Activated CD4-positive, alpha-beta T cell treated with anti-CD3 and anti-CD28 coated beads, Interleukin-2, amount 50 U/mL, for 24 hours (primary cell): ENCODE data around the gene BCL11A.
"Not testable (repeated sequence)": the region's sequence is repeated elsewhere in the genome, so short reads cannot be mapped to it uniquely, and the experiment has no call there.

ENCODE experiments used
- DNase-seq, 2 donors: peaks; one replicate each; pipeline ENCODE4 v3.0.0-alpha.2; 2020; ENCODE audit warnings: low read depth in 1 of 2, low spot score in 1 of 2

BCL11A gene

DNA sequence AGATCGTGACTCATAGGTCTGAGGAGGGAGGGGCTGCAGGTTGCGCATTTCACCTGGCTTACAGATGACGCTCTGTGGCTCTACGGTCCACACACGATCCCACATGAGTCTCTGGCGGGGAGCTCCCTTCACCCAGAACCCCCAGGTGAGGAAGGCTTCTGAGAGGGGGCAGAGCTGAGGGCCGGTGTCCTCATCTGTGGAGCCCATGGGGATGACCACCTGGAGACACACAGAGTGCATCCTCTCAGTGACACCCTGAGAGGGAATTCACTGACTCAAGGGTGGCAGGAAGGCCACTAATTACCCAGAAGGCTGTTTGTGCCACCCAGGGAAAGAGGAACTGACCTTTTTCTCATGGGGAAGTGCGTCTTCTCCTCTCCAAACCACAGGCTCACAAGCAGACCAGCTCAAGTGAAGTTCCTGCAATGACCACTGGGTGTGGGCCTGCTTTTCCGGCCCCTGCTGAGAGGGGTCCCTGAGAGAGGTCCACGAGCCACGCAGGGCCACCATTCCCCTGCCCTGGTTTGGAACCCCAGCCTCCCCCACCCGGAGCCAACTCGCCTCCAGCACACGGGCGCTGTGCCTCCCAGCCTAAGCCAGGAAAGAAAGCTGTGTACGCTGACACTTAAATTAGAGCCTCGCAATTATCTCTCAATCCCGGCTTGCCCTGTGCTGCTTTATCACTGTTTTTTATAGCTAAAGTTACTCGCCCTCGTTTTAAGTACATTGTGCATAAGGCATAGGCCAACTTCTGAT is 114.1 kb downstream of the BCL11A start:
- DNase-seq = no peak

DNA sequence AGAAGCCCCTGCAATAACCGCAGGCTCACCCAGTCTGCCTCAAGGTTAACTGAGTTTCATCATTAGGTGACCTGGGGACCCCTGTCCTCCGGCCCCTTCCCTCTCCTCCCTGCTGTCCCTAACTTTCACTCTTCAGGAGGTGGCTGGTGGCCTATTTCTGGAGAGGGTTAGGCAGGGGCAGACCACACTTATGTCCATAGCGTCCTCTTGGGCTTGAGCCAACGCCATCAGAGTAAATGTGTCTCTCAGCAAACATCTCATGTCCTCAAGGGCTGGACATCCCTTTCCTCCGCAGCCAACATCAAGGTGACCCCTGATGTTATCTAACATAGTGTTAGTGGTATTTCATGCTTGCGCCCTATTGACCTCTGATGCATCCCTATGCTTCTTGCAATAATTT is 114.8 kb downstream of the BCL11A start:
- DNase-seq = no peak

- DNase-seq = no peak
These were observed 115.3 kb downstream of the BCL11A start for GRCh38 chr2:60438131-60438530.

- no peak for DNase-seq
These were observed 116.3 kb downstream of the BCL11A start for GRCh38 chr2:60437080-60437696.

DNA sequence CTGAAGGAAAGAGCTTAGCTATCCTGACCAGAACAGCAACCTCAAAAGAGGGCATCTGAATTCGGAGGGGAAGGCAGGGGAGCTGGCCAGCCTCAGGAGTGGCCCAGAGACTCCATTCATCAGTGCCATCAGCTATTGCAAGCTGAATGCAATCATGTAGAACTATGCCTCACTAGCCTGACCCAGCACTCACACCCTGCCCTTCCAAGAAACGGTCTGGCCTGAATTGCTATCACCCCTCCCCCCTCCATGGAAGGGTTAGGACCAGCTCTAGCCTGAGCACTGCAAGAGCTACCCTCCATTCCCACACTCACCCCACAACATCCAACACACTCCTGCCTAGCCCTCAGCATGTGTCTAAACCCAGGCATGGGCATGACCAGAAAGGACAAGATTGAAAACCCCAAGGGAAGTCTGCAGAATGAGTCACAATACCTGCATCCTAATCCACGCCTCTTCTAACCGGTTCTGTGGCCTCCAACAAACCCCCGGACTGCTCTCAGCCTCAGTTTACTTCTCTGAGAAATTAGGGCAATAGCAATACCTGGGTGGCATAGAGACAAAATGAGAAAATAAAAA is 120.3 kb downstream of the BCL11A start:
- DNase-seq = no peak

- no peak for DNase-seq
These were observed 121.3 kb downstream of the BCL11A start for GRCh38 chr2:60432035-60432601.

- DNase-seq = no peak
These were observed 123.8 kb downstream of the BCL11A start for GRCh38 chr2:60429681-60430080.

- no peak for DNase-seq
These were observed 126.6 kb downstream of the BCL11A start for GRCh38 chr2:60426880-60427279.

DNA sequence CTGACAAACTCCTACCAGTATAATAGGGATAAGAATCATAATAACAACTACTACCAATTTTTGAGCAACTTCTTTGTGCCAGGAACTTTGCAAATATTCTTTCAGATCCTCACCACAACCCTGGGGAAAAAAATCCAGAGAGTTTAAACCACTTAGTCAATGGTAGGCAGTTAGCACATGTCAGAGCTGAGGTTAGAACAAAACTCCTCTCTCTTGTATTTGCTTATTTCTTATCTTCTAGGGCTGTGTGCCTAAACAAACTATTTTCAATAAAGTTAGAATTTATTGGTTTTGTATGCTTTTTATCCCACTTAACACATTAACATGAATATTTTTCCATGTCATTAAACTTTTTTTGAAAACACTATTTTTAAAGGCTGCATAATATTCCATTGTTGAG is 127.1 kb downstream of the BCL11A start:
- DNase-seq = no peak

DNA sequence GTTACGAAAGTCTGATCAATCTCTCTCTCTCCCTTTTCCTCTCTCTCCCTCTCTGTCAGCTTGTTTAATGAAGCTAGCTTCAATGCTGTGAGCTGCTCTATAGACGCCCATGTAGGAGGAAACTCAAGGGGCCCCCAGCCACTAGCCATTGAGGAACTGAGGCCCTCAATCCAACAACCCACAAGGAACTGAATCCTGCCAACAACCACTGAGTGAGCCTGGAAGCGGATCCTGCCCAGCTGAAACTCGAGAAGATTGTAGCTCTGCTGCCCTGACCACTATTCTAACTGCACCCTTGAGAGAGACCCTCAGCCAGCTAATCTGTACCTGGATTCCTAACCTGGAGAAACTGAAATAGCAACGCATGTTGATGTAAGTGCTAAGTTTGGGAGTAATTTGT is 129.2 kb downstream of the BCL11A start:
- no peak for DNase-seq

GRCh38 chr2:60423505-60423904 is 129.9 kb downstream of the BCL11A start:
- DNase-seq = no peak

- DNase-seq = no peak
These were observed 130.5 kb downstream of the BCL11A start for GRCh38 chr2:60422826-60423483.

- DNase-seq = not testable (repeated sequence)
These were observed 136.2 kb downstream of the BCL11A start for GRCh38 chr2:60417210-60417609.

DNA sequence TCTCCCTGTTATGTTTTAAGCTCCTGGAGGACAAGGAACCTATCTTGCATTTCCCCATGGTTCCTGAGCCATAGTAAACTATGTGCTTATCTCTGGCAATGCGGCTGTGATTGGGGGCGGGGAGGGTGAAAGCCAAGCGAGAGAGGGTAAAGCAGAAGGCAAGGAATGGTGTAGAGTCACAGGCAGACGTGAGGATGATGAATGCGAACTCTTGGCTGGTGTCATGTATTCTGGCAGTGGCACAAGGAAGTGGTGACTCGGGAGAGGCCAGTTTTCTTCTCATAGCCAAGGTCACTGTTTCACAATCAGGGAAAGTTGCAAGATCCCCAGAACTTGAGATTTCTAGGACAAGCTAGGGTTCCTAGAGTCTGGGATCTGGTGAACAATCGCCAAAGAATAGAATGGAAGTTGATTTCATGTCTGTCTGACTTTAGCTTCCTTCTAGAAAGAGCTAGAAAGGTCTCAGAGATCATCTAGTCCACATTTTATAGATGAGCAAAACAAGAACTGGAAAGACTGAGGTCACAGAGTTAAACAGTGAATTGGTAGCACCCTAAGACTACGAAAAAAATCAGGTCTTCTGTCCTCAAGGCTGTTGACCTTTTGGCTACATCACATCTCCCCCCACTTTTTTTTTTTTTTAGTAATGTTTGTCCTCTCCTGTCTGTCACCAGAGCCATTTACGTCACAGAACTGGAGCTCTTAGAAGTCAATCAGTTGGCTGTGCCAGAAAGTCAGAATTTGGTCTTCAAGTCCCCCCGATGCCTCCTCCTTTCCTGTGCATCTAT is 137.0 kb downstream of the BCL11A start:
- no peak for DNase-seq

DNA sequence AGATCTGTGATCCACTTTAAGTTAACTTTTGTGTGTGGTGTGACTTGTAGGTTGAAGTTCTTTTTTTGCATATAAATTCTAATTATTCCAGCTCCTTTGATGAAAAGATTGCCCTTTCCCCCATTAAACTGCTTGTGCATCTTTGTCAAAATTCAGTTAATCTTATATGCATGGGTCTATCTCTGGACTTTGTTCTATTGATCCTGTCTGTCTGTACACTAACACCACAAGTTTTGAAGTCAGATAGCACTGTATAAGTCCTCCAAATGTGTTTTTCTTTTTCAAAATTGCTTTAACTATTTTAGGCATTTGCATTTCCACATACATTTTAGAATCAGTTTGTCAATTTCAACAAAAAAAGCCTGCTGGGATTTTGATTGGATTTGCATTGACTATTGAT is 137.6 kb downstream of the BCL11A start:
- DNase-seq = no peak

- DNase-seq = no peak
These were observed 138.8 kb downstream of the BCL11A start for GRCh38 chr2:60414495-60415138.

DNA sequence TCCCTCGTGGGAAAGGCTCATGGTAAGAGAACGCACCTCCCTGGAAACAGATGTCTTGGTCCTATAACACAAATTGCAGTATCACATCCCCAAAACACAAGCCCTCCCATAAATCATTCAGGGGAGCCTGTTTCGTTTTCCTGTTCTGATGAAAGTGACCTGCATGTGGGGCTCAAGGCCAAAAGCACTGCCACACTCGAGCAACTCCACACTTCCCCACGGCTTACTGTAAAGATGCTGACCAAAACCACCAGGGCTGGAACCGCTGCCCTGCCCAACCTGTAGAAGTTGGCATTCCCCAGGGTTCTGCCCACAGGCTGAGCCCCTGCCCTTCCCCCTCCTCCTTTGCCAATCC is 139.7 kb downstream of the BCL11A start:
- no peak for DNase-seq

DNA sequence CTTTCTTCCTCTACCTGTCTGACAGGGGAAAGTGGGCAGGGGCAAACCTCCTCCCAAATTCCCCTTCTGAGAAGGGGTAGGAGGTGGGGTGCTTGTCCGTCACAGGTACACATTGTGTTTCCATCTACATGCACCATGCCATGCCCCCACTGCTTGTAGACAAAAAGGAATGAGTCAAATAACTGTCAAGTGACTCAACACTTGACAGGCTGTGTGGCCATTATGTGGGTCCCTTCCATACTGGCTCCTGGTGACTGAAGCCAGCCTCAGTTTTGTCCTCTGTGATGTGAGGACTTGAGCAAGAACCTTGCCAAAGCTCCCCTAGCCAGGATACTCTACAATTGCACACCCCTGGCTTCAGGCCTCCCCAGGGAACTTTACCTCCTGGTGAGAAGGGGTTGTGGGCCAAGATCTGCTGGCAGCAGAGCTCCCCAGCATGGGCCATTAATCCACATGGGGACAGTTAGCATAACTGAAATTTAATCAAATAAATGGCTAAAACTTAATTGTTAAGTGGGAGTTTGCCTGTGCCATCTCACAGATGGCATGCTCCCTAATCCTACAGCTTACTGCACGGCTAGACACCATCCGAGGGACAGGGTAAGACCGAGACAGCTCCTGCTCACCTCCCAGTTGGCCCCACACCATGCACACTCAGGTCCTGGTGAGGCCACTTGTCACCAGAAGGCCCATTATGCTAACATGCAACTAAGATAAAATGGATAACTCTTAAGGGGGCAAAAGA is 140.2 kb downstream of the BCL11A start:
- no peak for DNase-seq

GRCh38 chr2:60412620-60413019 is 140.8 kb downstream of the BCL11A start:
- DNase-seq = no peak

DNA sequence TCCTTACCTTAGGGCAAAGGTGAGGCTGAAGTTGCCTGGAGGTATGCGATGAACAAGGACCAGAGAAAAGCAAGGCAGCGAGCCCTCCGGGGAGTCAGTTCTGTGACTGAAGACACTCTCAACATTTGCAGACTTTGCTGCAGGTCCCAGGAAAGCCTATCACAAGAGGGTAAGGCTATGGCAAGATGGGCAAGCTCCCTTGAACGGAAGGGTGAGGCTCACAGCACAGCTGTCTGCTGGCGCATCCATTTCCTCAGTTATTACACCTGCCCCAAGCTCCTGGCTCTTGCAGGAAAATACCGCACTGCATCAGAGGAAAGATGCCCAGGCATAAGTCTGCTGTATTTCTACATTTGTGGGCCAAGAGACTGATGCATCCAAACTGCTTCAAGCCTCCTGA is 141.4 kb downstream of the BCL11A start:
- DNase-seq = no peak
